GM12892 (cell line): Measurements from ENCODE around the gene ASXL3.

Source experiments
- POLR2A ChIP-seq: IDR thresholded peaks from 2 replicates; pipeline ENCODE4 v1.6.1; 2011; ENCODE audit warnings: low read depth, low read length, control low read depth
- POLR2AphosphoS5 ChIP-seq: IDR thresholded peaks from 2 replicates; pipeline ENCODE4 v1.6.1; 2011; ENCODE audit warnings: low read depth, low read length, control low read depth
- TAF1 ChIP-seq: IDR thresholded peaks from 2 replicates; pipeline ENCODE4 v1.6.1; 2011; ENCODE audit warnings: low read depth, mild to moderate bottlenecking, control low read depth, low read length, borderline replicate concordance

DNA sequence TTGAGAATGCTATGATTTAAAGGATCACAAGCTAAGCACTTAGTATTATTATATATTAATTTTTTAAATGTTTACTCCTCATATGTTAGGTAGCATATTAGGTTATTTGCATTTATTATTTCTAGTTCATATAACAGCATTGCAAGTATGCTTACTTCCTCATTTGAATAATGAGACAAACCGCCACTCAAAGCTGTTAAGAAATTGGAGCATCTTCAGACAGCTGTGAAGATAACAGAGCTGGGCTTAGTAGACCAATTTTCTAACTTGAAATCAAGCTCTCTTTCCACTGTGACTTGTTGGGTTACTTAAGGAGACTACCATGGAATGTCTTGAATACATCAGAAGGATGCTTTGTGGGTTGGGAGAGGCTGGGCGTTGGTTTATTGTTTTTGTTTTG lies 139.3 kb downstream of the ASXL3 start:
- TF ChIP-seq POLR2A (no peak), POLR2AphosphoS5 (no peak), TAF1 (no peak)
